GM19351 (cell line): ENCODE measurements around the gene VARS2.
"Not testable (repeated sequence)": the region's sequence is repeated elsewhere in the genome, so short reads cannot be mapped to it uniquely, and the experiment has no call there.

Experiments
- ATAC-seq: cut with Tn5 transposase; IDR thresholded peaks from one replicate; pipeline ENCODE4 v1.9.1; 2021; ENCODE audit warnings: mild to moderate bottlenecking, moderate library complexity; ENCODE audit not compliant: unreplicated experiment

The VARS2 gene

DNA sequence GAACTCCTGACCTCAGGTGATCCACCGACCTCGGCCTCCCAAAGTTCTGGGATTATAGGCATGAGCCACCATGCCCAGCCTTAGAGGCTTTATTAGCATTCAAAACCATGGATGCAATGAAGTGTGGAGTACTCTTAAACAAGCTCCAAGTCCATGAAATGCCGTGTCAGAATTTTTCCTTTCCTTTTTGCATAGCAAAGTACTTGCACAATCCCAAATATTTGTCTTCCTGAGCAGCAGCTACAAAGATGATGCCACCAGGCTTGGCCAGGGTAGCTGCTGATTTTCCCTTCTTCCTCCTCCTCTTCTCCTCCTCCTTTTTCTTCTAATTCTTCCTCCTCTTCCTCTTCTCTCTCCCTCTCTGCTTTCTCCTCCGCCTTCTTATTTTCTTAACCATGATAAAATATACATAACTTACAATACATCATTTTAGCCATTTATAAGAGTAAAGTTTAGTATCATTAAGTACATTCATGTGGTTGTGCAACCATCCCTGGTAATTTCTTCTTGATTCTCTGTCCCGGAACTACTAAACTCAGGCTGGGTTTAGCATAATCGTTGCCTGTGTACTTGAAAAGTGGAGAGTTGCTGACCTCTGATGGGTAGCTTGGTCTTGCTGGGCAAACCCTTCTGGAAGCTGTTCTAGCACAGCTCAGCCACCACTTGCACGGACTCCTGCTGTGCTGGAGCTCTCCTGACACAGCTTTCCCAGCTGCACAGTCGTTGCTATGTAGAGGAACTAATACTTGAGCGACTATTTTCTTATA is 47.1 kb downstream of the VARS2 start:
- no peak for ATAC-seq

DNA sequence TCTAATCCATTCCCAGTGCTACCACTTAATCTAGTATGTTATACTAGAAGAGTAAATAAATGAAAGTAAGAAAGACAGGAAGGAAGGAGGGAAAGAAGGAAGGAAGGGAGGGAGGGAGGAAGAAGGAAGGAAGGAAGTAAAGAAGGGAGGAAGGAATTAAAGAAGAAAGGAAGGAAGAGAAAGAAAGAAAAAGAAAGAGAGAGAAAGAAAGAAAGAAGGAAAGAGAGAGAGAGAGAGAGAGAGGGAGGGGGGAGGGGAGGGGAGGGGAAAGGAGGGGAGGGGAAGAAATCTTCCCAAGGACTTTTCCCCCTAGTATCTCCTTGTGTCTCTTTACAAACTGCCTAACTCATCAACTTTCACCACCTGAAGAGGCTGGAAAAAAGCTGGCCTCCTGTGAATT is 48.7 kb downstream of the VARS2 start:
- no peak for ATAC-seq

DNA sequence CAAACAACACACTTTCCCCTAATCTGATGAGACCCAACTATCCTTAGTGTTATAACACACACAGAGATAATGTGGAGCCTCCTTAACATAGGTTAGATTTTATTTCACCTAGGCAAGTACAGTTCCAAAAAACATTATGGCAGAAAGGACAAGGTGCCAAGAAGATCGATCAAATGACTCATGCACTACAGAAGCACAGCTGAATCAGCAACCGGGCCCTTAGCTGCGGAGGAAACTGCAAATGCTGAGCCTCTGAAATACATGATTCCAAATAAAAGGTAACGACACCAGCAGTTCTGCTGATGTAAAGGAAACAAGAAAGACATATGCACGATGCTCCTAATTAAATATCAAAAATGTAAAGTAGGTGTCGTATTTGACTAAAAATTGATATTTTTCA is 49.6 kb downstream of the VARS2 start:
- no peak for ATAC-seq

GRCh38 chr6:30964075-30964474 is 50.0 kb downstream of the VARS2 start:
- no peak for ATAC-seq

DNA sequence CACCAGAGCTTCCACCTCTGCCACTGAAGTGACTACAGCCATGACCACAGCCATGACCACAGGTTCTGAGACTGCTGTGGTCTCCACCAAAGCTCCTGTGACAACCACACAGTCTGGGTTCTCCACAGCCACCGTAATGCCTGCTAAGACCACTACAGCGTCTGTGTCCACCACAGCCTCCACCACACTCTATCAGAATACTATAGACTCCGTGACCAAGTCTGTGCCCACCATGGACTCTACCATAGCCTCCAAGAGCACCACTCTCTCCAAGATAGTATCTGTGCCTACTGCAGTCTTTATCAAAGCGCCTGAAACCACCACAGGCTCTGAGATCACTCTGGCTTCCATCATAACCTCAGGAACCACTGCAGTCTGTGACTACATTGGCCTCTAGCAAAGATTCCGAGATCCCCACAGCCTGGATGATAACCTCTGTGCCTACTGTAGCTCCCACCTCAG is 51.1 kb downstream of the VARS2 start:
- ATAC-seq: no peak

GRCh38 chr6:30966154-30966553 is 52.1 kb downstream of the VARS2 start:
- ATAC-seq: no peak

DNA sequence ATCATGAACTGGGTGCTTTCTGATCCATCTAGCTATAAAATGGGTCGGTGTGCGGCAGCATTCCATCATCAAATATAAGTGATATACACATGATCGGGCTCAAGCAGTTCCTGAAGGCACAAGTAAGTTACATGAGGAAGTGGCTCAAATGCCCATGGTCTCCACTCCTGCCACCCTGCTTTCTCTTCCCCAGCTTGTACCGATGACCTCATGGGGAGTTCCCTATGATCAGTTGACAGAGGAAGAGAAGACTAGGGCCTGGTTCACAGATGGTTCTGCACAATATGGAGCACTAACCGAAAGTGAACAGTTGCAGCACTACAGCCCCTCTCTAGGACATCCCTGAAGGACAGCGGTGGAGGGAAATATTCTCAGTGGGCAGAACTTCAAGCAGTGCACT is 55.1 kb downstream of the VARS2 start:
- ATAC-seq: not testable (repeated sequence)

GRCh38 chr6:30970946-30971345 is 56.9 kb downstream of the VARS2 start:
- ATAC-seq: no peak

DNA sequence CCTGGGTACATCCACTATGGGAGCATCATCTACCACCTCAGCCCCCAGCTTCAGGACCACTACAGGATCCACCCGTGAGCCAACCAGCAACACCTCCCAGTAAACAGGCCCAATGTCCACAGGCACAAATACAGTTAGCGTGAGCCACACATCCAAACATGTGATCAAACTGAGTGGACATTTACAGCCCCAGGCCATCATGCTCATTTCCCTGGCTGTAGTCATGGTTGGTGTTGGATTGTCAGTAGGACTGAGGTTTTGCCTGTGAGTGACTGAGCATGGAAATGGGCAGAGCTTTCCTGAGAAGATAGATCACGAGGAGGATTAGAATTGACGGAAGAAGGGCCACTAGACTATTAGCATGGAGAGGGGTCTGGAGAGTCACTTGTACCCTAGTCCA is 58.8 kb downstream of the VARS2 start:
- no peak for ATAC-seq

DNA sequence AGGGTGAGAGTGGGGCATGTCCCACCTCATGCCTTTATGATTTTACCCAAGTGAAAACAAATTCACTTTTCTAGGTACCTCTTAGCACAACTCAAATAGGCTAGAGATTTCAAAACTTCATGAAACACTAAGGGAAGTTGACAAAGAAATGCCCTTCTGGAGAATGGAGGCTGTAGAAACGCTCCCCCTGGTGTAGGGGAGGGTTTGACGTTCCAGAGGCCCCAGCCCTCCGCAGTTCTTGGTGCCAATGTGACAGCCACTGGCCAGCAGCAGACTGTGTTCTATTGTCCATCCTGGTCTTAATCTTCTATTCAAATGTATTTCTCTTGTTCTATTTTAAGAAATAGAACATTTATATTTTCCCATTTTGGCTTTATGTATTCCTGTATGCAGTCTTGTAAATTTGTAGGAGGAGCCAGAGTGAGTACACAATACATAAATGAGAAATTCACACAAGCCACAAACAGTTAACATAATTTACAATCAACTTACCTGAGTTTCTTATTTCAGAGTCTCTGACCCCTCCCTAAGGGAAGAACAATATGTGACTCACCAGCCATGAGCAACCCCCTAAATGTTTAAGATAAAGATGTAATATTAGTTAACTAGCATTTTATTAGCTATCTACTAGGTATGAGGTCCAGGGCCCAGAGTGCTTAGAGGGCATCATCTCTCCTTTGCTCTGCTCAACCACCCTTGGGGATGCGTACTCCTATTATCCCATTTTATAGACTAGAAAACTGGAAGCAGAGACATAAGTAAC is 60.6 kb downstream of the VARS2 start:
- ATAC-seq: no peak
